ENCODE data around the gene RSPO1. TPM values are rescaled to one million over a fixed set of nuclear protein-coding genes. Genes with fewer than 3 reads are reported as not detected.

The RSPO1 gene
- total RNA-seq, 3 donors from 2014 or later = not detected

DNA sequence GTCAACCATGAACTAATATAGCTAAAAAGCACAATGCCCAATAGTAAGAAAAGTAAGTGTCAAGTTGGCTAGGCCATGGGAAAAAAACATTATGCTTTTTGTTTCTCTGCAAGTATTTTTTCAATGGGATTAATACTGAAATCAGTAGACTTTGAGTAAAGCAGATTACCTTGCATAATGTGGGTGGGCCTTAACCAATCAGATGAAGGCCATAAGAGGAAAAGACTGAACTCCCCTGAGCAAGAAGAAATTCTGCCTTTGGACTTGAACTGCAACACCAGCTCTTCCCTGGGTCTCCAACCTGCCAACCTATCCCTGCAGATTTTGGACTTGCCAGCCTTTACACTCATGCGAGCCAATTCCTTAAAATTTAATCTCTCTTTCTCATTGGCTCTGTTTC is 6.4 kb upstream of the RSPO1 start:
- ATAC-seq (no peak), DNase-seq (no peak)
- Mint-ChIP-seq H3K4me3 (no peak overlapping the region), H3K9me3 (no peaks in the 10 kb centered on the region), H3K4me1 (ENCODE audit: low read depth) (no peaks in the 10 kb centered on the region), H3K27me3 (ENCODE audit: low read depth) (peaks cover 17% of the 10 kb centered on the region), H3K36me3 (ENCODE audit: insufficient read depth) (no peaks in the 10 kb centered on the region)

DNA sequence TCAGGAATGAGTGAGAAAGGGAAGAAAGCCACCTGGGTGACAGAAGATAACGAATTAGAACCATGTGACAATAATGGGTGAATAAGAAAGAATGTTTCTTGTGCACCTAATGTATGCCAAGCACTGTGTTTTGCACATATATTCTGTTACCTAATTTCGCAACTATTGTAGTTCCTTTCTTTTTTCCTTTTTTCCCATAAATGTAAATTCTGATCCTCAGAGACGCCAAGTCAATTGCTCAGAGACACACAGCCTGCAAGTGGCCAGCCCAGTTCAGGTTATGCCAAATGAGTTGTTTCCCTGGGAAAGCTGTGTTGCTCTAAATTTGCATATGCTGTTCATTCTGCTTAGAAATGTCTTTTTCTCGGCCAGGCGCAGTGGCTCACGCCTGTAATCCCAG is 1.7 kb upstream of the RSPO1 start:
- ATAC-seq (no peak), DNase-seq (no peak)
- Mint-ChIP-seq H3K36me3 (ENCODE audit: insufficient read depth) (no peaks in the 10 kb centered on the region), H3K9me3 (no peaks in the 10 kb centered on the region), H3K4me3 (no peak overlapping the region), H3K27me3 (ENCODE audit: low read depth) (peaks cover 54% of the 10 kb centered on the region), H3K4me1 (ENCODE audit: low read depth) (peaks cover 9% of the 10 kb centered on the region)

- peaks cover 66% of the 10 kb centered on the region for H3K27me3 Mint-ChIP-seq (ENCODE audit: low read depth)
- no peaks in the 10 kb centered on the region for H3K9me3 Mint-ChIP-seq
- ATAC-seq = no peak
- no peaks in the 10 kb centered on the region for H3K36me3 Mint-ChIP-seq (ENCODE audit: insufficient read depth)
- peaks cover 9% of the 10 kb centered on the region for H3K4me1 Mint-ChIP-seq (ENCODE audit: low read depth)
- DNase-seq = no peak
- no peak overlapping the region for H3K4me3 Mint-ChIP-seq
Measured at GRCh38 chr1:37634992-37635902, 555 bp upstream of the RSPO1 start.

- no peak for DNase-seq
- Mint-ChIP-seq H3K27me3 (ENCODE audit: low read depth) (peaks cover 79% of the 10 kb centered on the region), H3K4me1 (ENCODE audit: low read depth) (peaks cover 9% of the 10 kb centered on the region), H3K9me3 (no peaks in the 10 kb centered on the region), H3K36me3 (ENCODE audit: insufficient read depth) (no peaks in the 10 kb centered on the region), H3K4me3 (peak overlapping the region; percentile 37)
- no peak for ATAC-seq
Measured at GRCh38 chr1:37633938-37634243, 801 bp downstream of the RSPO1 start.

- no peak for DNase-seq
- Mint-ChIP-seq H3K9me3 (no peaks in the 10 kb centered on the region), H3K4me3 (peak overlapping the region; percentile 16), H3K36me3 (ENCODE audit: insufficient read depth) (no peaks in the 10 kb centered on the region), H3K27me3 (ENCODE audit: low read depth) (peaks cover 83% of the 10 kb centered on the region), H3K4me1 (ENCODE audit: low read depth) (peaks cover 9% of the 10 kb centered on the region)
- ATAC-seq = no peak
Measured at GRCh38 chr1:37633040-37633937, 1.4 kb downstream of the RSPO1 start.

DNA sequence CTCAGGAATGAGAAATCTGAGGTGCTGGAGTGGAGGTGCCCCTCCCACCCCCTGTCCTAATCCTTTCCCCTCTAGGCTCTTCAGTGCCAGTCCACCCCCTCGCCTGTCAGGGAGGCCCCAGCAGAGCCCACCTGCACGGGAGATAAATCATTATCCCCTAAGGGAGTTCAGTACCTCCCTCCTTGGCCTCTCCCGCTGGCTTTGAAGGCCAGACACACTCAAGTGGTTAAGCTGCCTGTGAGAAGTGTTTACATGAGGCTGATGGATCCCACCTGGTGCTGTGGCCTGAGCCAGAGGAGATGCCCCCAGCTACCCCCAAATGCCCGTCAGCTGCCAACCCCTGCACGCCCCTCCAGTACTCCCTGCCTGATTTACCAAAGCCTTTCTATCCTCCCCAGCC is 3.7 kb downstream of the RSPO1 start:
- Mint-ChIP-seq H3K4me3 (no peak overlapping the region), H3K27me3 (ENCODE audit: low read depth) (peaks cover 82% of the 10 kb centered on the region), H3K4me1 (ENCODE audit: low read depth) (peaks cover 9% of the 10 kb centered on the region), H3K9me3 (no peaks in the 10 kb centered on the region), H3K36me3 (ENCODE audit: insufficient read depth) (no peaks in the 10 kb centered on the region)
- ATAC-seq (no peak), DNase-seq (no peak)

DNA sequence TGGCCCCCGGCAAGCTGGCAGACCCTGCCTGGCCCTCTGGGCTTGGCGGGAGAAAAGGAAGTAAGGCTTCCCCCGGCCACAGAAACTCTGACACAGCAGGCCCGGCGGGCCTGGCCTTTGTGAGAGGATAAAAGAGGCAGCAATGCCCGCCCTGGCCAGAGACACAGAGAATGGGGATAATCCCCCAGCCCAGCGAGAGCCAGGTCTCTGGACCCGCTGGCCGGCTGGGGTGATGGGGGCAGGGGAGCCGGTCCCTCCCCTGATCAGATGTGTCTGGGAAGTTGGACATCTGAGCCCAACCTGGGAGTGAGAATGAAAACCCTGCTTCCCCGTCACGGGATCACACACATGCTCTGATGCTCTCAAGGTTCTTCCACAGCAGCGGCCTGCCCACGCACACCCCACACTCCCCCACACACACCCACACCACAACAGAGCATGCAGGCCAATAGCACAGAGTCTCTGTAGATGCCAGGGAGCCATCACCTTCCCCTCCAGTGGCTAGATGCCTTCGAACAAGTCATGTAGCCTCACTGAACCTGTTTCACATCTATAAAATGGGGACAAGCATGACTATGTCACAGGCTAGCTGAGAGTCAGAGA is 4.2 kb downstream of the RSPO1 start:
- Mint-ChIP-seq H3K9me3 (no peaks in the 10 kb centered on the region), H3K36me3 (ENCODE audit: insufficient read depth) (no peaks in the 10 kb centered on the region), H3K4me3 (no peak overlapping the region), H3K27me3 (ENCODE audit: low read depth) (peaks cover 80% of the 10 kb centered on the region), H3K4me1 (ENCODE audit: low read depth) (peaks cover 9% of the 10 kb centered on the region)
- DNase-seq (no peak), ATAC-seq (no peak)

DNA sequence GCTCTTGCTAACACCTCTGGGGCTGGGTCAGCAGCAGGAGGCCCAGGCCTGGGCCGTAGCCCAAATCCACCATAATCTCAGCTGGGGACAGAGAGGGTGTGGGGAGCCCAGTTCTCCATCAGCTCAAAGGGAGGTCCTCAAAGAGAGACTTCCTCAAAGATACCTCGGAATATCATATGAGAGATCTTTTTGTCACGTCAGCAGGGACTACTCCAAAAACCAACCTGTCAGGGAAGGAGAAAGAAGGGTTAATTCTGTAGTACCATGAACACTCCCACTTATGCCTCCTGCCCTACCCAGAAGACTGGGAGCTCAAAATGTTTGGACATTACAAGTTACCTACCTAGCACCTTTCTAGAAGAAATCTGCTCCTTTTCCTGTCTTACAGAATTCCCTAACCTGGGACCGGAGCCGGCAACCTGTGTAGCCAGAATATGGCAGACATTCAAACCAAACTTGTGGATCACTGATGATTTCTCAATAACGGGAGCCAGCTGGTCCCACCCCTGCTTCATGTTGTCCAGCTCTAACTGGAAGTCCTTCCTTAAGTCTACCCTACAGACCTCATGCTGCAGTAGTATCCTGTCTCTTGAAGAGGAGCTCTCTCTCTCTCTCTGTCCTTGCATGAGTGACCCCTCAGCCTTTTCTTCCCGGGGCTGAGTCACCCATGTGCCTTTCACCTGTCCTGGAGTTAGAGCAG is 4.8 kb downstream of the RSPO1 start:
- Mint-ChIP-seq H3K9me3 (no peaks in the 10 kb centered on the region), H3K27me3 (ENCODE audit: low read depth) (peaks cover 78% of the 10 kb centered on the region), H3K4me1 (ENCODE audit: low read depth) (peaks cover 6% of the 10 kb centered on the region), H3K36me3 (ENCODE audit: insufficient read depth) (no peaks in the 10 kb centered on the region), H3K4me3 (no peak overlapping the region)
- no peak for ATAC-seq
- no peak for DNase-seq

DNA sequence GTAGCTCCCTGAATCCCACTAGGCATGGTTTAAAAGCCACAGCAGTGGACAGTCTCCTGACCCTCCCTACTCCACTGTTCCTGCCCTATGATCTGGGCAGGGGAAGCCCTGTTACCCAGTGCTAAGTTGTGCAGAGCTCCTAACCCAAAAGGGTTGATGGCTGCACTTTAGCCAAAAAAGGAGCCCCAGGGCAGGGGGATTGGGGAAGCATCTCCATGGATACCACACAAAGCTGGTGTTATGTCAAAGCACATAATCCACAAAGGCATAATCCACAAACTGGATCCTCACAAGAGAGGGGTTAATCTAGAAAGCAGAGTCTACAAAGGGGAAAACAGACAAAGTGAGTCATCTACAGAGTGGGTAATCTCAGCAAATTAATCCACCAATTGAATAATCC is 5.7 kb downstream of the RSPO1 start:
- H3K27me3 Mint-ChIP-seq (ENCODE audit: low read depth) = peaks cover 80% of the 10 kb centered on the region

GRCh38 chr1:37628026-37628556 is 6.6 kb downstream of the RSPO1 start:
- ATAC-seq = no peak
- Mint-ChIP-seq H3K36me3 (ENCODE audit: insufficient read depth) (no peaks in the 10 kb centered on the region), H3K4me3 (no peak overlapping the region), H3K9me3 (no peaks in the 10 kb centered on the region), H3K27me3 (ENCODE audit: low read depth) (peaks cover 71% of the 10 kb centered on the region), H3K4me1 (ENCODE audit: low read depth) (peaks cover 2% of the 10 kb centered on the region)
- no peak for DNase-seq

More for the DNA sequence above, 5.7 kb downstream of the RSPO1 start:
- H3K4me1 Mint-ChIP-seq (ENCODE audit: low read depth) = peaks cover 6% of the 10 kb centered on the region
- DNase-seq (no peak), ATAC-seq (no peak)
- no peaks in the 10 kb centered on the region for H3K9me3 Mint-ChIP-seq
- no peaks in the 10 kb centered on the region for H3K36me3 Mint-ChIP-seq (ENCODE audit: insufficient read depth)
- H3K4me3 Mint-ChIP-seq = no peak overlapping the region

- Mint-ChIP-seq H3K27me3 (ENCODE audit: low read depth) (peaks cover 38% of the 10 kb centered on the region), H3K4me3 (no peak overlapping the region), H3K9me3 (no peaks in the 10 kb centered on the region), H3K36me3 (ENCODE audit: insufficient read depth) (no peaks in the 10 kb centered on the region), H3K4me1 (ENCODE audit: low read depth) (no peaks in the 10 kb centered on the region)
- DNase-seq (no peak), ATAC-seq (no peak)
Measured at GRCh38 chr1:37622131-37622530, 12.6 kb downstream of the RSPO1 start.

DNA sequence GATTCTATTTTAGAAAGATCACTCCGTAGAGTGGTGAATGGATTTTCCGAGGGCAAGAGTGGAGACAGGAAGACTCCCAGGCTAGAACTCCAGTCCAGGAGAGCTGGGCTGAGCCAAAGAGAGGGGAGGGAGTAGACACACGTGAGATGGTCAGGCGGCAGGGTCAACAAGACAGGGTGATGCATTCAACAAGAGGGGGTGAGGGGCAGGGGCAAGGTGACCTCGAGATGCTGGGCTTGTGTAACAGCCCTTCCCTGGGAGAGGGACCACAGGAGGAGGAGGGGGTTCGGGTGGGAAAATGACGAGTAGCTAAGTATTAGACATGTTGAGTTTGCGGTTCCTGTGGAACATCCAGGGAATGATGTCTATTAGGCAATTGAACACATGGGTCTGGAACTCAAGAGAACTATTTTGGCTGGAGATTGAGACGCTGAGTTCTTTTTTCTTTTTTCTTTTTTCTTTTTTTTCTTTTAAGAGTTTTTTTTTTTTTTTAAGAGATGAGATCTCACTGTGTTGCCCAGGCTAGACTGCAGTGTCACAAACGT is 13.3 kb downstream of the RSPO1 start:
- Mint-ChIP-seq H3K36me3 (ENCODE audit: insufficient read depth) (no peaks in the 10 kb centered on the region), H3K27me3 (ENCODE audit: low read depth) (peaks cover 41% of the 10 kb centered on the region), H3K4me1 (ENCODE audit: low read depth) (no peaks in the 10 kb centered on the region)

DNA sequence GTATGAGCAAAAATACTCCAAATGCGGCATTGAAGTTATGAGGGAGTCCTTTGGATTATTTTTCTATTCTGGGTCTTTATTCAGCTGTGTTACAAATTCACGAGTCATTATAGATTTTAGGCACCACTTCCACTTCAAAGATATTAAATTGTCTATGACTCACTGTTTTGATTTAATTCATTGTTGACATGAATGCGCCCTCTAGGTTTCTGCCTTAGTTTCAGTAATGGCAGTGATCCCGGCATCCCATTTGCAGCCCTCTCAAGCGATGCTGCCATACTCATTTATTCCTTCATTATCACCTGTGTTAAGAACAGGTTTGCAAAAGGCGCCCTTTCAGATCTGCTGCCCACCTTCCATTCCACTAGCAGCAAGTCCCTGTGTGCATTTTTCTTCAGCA is 14.0 kb downstream of the RSPO1 start:
- peaks cover 43% of the 10 kb centered on the region for H3K27me3 Mint-ChIP-seq (ENCODE audit: low read depth)
- H3K4me3 Mint-ChIP-seq = no peak overlapping the region
- DNase-seq = no peak
- no peaks in the 10 kb centered on the region for H3K36me3 Mint-ChIP-seq (ENCODE audit: insufficient read depth)
- ATAC-seq = no peak
- no peaks in the 10 kb centered on the region for H3K4me1 Mint-ChIP-seq (ENCODE audit: low read depth)
- H3K9me3 Mint-ChIP-seq = no peaks in the 10 kb centered on the region

More for the DNA sequence above, 13.3 kb downstream of the RSPO1 start:
- no peak overlapping the region for H3K4me3 Mint-ChIP-seq
- no peak for ATAC-seq
- no peaks in the 10 kb centered on the region for H3K9me3 Mint-ChIP-seq
- no peak for DNase-seq
